ENCODE results near the gene USP49.
"Not testable (repeated sequence)": the region's sequence is repeated elsewhere in the genome, so short reads cannot be mapped to it uniquely, and the experiment has no call there.

The USP49 gene

DNA sequence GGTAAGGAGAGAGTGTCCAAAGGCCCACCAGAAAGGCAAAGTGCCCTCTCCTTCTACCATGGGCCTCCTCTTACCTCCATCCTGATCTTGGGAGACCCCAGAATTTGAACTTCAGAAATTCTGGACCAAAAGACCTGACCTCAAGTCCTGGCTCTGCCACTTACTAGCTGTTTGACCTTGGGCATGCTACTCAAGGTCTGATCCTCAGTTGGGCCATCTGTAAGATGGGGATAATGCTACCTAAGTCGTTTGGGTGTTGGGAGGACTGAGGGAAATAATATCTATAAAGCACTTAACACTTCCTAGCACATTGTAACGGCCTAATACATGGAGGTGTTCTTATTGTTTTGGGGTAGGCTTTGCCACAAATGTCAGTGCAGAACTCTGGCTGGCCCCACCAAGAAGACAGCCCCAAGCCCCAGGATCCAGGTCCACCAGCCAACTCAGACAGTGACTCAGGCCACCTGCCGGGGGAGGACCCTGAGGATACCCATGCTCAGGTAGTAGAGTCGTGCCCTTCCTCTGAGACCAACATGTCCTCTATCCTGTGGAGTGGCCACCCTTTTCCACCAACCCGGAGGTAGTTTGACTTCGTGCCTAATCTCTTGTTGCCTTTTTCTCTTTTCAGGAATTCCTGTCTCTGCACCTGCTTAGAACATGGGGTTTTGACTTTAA, 111.9 kb downstream of the USP49 start:
- no peak overlapping the region for H3K4me3 ChIP-seq (ENCODE audit: low read depth, low read length)

DNA sequence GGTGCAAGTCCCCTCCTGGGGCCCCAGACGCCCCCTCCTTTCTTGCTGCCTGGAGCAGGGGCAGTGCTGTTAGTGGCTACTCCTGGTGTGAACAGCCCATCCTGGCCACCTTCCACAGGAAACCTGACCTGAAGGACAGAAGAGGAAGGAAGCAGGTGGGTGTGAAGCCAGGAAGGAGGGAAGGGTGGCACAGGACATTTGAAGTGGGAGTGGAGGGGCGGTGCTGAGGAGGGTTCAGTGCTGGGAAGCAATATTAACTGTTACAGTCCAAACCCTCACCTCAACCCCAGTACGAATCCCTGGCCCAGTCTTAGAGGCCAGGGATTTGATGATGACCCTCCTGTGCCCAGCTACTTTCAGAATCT, 113.8 kb downstream of the USP49 start:
- no peak overlapping the region for H3K4me3 ChIP-seq (ENCODE audit: low read depth, low read length)

- H3K4me3 ChIP-seq (ENCODE audit: low read depth, low read length) = peak within 1 kb of the TSS; percentile 71
Measured at GRCh38 chr6:41780551-41781365, 114.4 kb downstream of the USP49 start, which contains the start of gene PRICKLE4. Gene PRICKLE4, plus strand, starts transcription at chr6:41780782. Its CDS starts 2,692 bp downstream, at chr6:41783474.

DNA sequence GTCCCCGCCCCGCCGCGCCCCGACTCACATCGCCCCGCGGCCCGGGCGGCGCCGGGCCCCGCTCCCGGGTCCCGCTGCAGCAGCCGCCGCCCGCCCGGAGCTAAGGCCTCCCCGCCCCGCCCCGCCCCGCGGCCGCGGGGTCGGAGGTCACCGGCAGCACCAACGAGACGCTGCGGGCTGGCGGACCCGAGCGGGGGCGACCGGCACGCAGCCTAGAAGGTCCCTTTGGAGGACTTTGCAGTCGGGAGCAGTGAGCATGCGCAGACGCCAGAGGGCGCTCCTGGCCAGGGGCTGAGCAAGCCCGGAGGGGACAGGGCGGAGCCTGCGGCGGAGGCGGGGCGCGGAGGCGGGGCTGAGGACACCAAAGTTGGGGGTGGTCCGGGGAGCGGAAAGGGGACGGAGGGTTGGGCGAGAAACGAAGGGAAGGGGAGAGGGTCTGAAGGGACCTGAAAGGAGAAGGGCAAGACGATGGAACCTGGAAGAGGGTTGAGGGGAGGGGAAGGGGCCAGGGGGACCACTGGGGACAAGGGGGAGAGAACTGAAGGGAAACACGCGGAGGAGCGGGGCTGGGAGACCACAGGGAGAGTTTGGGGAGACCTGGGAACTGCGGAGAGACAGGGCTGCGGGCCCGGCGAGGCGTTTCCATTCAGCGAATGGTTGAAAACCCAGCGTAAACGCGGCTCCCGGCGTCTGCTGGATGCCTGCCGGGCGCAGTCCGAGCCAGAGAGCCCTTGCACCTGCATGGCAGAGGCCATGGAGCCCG, 115.2 kb downstream of the USP49 start, which contains the start of gene FRS3:
Gene FRS3, minus strand, starts transcription at position 113 of the 763 bp plus-strand sequence. CDS start 2,913 bp downstream, outside the sequence.
- peak within 1 kb of the TSS; percentile 71 for H3K4me3 ChIP-seq (ENCODE audit: low read depth, low read length)

- H3K4me3 ChIP-seq (ENCODE audit: low read depth, low read length) = peak overlapping the region; percentile 71
Measured at GRCh38 chr6:41779336-41779735, 115.8 kb downstream of the USP49 start.

- no peak overlapping the region for H3K4me3 ChIP-seq (ENCODE audit: low read depth, low read length)
Measured at GRCh38 chr6:41778895-41779294, 116.3 kb downstream of the USP49 start.

DNA sequence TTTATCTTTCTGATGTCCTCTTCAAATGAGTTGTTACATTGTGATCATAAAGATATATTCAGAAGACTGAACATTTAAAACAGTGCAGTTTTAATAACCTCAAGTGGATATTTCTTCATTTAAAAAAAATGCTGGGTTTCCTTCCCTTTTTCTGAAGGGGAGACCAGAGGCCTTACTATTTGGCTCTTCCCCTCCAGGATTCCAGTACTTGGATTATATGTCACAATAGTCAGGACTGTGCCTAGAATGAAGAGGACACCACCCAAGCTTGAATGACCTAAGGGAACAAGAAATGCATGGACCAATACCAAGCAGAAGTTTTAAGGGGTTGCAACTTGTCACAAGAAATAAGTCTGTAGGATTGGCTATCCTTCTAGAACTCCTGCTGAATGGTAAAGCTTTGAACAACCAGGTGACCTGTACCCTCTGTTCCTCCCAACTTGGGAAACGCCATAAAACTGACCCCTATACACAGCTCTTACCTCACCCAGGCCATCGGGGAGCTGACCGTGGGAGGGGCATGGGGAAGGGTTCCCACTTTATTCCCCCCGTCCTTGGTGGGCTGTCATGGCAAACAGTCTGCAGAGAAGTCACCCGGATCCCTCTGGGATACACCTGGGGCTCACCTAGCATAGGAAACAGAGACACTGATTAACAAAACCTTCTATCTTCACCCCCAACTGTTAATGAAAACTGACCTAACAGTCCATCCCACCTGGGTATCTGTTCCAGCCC, 117.5 kb downstream of the USP49 start:
- H3K4me3 ChIP-seq (ENCODE audit: low read depth, low read length) = no peak overlapping the region

GRCh38 chr6:41775293-41775882, 119.8 kb downstream of the USP49 start:
- no peak overlapping the region for H3K4me3 ChIP-seq (ENCODE audit: low read depth, low read length)

- H3K4me3 ChIP-seq (ENCODE audit: low read depth, low read length) = no peak overlapping the region
Measured at GRCh38 chr6:41774841-41775240, 120.3 kb downstream of the USP49 start.

GRCh38 chr6:41771058-41771983, 123.9 kb downstream of the USP49 start:
- no peak overlapping the region for H3K4me3 ChIP-seq (ENCODE audit: low read depth, low read length)

- no peak overlapping the region for H3K4me3 ChIP-seq (ENCODE audit: low read depth, low read length)
Measured at GRCh38 chr6:41770381-41771057, 124.7 kb downstream of the USP49 start.

DNA sequence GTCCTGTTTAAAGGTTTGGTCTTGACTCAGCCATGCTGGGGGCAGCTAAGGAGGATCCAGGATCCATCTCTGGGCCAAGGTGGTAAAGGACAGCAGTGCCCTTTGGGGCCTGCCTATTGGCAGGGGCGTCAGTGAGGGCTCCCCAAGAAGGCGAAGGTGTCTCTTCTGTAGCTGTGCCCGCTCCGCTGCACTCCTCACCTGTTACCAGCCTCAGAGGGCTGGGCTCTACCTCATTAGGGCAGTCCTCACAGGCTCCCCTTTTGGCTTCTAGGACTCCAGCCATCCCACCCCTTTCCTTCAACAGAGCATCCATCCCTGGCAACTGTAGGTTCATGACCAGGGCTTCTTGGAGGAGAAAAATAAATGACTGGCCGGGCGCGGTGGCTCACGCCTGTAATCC, 125.8 kb downstream of the USP49 start:
- H3K4me3 ChIP-seq (ENCODE audit: low read depth, low read length) = no peak overlapping the region

- H3K4me3 ChIP-seq (ENCODE audit: low read depth, low read length) = no peak overlapping the region
Measured at GRCh38 chr6:41768545-41769308, 126.4 kb downstream of the USP49 start.

- H3K4me3 ChIP-seq (ENCODE audit: low read depth, low read length) = no peak overlapping the region
Measured at GRCh38 chr6:41767112-41767833, 127.9 kb downstream of the USP49 start.

- H3K4me3 ChIP-seq (ENCODE audit: low read depth, low read length) = not testable (repeated sequence)
Measured at GRCh38 chr6:41766043-41766664, 129.0 kb downstream of the USP49 start.

DNA sequence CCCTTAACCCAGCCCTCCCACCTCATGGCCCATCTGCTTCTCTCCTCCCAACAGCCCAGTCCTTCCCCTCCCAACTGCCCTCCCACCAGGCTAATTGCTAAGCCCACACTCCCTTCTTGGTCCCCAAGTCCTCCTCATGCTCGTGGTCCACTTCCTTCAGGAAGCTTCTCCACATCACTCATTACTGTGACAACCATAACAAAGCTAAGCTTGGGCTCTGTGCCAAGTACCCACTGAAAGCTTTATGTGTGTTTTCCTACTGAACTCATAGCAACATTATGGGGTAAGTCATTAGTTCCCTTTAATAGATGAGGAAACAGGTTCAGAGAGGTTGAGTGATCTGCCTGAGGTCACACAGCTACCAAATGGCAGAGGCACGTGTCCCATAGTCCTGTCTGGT, 131.7 kb downstream of the USP49 start:
- H3K4me3 ChIP-seq (ENCODE audit: low read depth, low read length) = no peak overlapping the region
